Transverse colon (tissue), 4 donors: ENCODE measurements around the gene VSIG2. TPM values are rescaled to one million over a fixed set of nuclear protein-coding genes. Genes with fewer than 3 reads are reported as not detected.

ENCODE experiments used
- DNase-seq: peaks from one replicate; pipeline ENCODE4 v3.0.0-alpha.2; 2019
- H3K27ac ChIP-seq, 4 donors: fragments of 200-600 bp; sonication (generic); 2 replicates each; pipeline ENCODE4 v1.5.1; 2016 to 2018; ENCODE audit warnings: inconsistent platforms in 4 of 4
- H3K27me3 ChIP-seq: fragments of 200-600 bp; sonication (generic); 2 replicates; pipeline ENCODE4 v1.5.1; 2017; ENCODE audit warnings: inconsistent platforms
- H3K36me3 ChIP-seq, 4 donors: fragments of 200-600 bp; sonication (generic); 2 replicates each; pipeline ENCODE4 v1.5.1; 2017 to 2019; ENCODE audit warnings: inconsistent platforms in 4 of 4
- H3K4me1 ChIP-seq, 4 donors: fragments of 200-600 bp; sonication (generic); 2 replicates each; pipeline ENCODE4 v1.5.1; 2017 to 2020; ENCODE audit warnings: inconsistent platforms in 4 of 4
- H3K4me3 ChIP-seq, 4 donors: fragments of 200-600 bp; sonication (generic); 1 replicate in 1 of 4; 2 replicates in 3 of 4; pipeline versions ENCODE4 v1.5.1 to v1.6.1; 2017 to 2019; ENCODE audit warnings: inconsistent platforms in 4 of 4
- H3K9me3 ChIP-seq, 2 donors: fragments of 200-600 bp; sonication (generic); 2 replicates each; pipeline ENCODE4 v1.5.1; 2017 to 2019; ENCODE audit warnings: inconsistent platforms in 2 of 2
- CTCF ChIP-seq, 5 experiments: fragments of 200-600 bp in 3 of 5; fragments of 450-650 bp in 2 of 5; sonication (generic) in 3 of 5; IDR thresholded peaks; 1 replicate in 2 of 5; 2 replicates in 3 of 5; pipeline ENCODE4 v1.5.1; 2016 to 2017; ENCODE audit warnings: antibody characterized with exemption in 5 of 5, inconsistent platforms in 3 of 5, mild to moderate bottlenecking in 2 of 5, moderate library complexity in 1 of 5
- EP300 ChIP-seq: sonication (generic); formaldehyde crosslinking; IDR thresholded peaks from one replicate; pipeline ENCODE4 v1.6.1; 2017; ENCODE audit warnings: antibody characterized with exemption, low read depth
- POLR2A ChIP-seq: fragments of 450-650 bp; IDR thresholded peaks from one replicate; pipeline ENCODE4 v1.6.1; 2016; ENCODE audit warnings: antibody characterized with exemption, mild to moderate bottlenecking, moderate library complexity
- POLR2AphosphoS5 ChIP-seq, 3 donors: sonication (generic); formaldehyde crosslinking; IDR thresholded peaks; one replicate each; pipeline ENCODE4 v1.6.1; 2016; ENCODE audit warnings: antibody characterized with exemption in 3 of 3
- WGBS, 2 donors: methylation state at CpG; one replicate each; pipeline ENCODE4 v1.1.5; 2018; ENCODE audit warnings: low coverage in 1 of 2; 5-methylcytosine and 5-hydroxymethylcytosine counted together
- in situ Hi-C, 4 donors: fragments of 200-750 bp; cut with MboI; loops; one replicate each; pipeline versions ENCODE4 v1.15.0 to v1.15.1; 2017; ENCODE audit warnings: low sequenced_read_pairs in 3 of 4, low pct_ligation_motif_present in 1 of 4, low pct_unique_long_range_greater_than_20kb in 1 of 4
- intact Hi-C: fragments of 100-400 bp; cut with DNase I; formaldehyde crosslinking; loops from one replicate; pipeline ENCODE4 v1.15.1; 2023; ENCODE audit warnings: low total_unique reads
- total RNA-seq, 4 donors: library from RNA; depleted of rRNA; stranded (reverse); fragments of >200 nt; gene quantifications; one replicate each; pipeline ENCODE4 v1.1.0, GENCODE V29; 2016

VSIG2 gene
- total RNA-seq, 4 donors from 2014 or later: 91.3 to 160 (median 108) TPM

GRCh38 chr11:124725719-124726105 lies 26.3 kb downstream of the VSIG2 start:
- TF ChIP-seq POLR2A (no peak), POLR2AphosphoS5 (IDR thresholded peaks at IDR 0.05) (no peak), EP300 (no peak), CTCF (IDR thresholded peaks at IDR 0.05) (no peak)
- no peaks in the 10 kb centered on the region for H3K36me3 ChIP-seq
- H3K27me3 ChIP-seq: peaks cover 12% of the 10 kb centered on the region
- no peak overlapping the region for H3K4me3 ChIP-seq
- no peaks in the 10 kb centered on the region for H3K9me3 ChIP-seq
- no peak for DNase-seq
- H3K4me1 ChIP-seq: peaks cover 4 to 17% (median 6%) of the 10 kb centered on the region in 4 donors
- intact Hi-C loops: no loop called here
- no peak overlapping the region for H3K27ac ChIP-seq
- in situ Hi-C loops: no loop called here
- WGBS, 2 donors: 50% methylated on average over 3 to 6 of the region's 6 CpGs

- DNase-seq: peak; percentile 42
- 0 to 28% methylated on average over 5 to 14 of the region's 14 CpGs for WGBS, 2 donors
- Histone ChIP-seq H3K36me3 (no peaks in the 10 kb centered on the region), H3K27me3 (peaks cover 12% of the 10 kb centered on the region), H3K9me3 (no peaks in the 10 kb centered on the region), H3K27ac (peak overlapping the region in 3 of 4 donors; percentile 10 to 49 (median 44)), H3K4me3 (peak overlapping the region in 1 of 4 donors; percentile 0), H3K4me1 (peaks cover 4 to 17% (median 6%) of the 10 kb centered on the region in 4 donors)
- TF ChIP-seq POLR2A (no peak), POLR2AphosphoS5 (IDR thresholded peaks at IDR 0.05) (no peak), CTCF (IDR thresholded peaks at IDR 0.05) (no peak), EP300 (no peak)
- intact Hi-C loops: no loop called here
- in situ Hi-C loops: no loop called here
Observed at GRCh38 chr11:124724979-124725718, 26.9 kb downstream of the VSIG2 start.

- no peak for DNase-seq
- Histone ChIP-seq H3K36me3 (no peaks in the 10 kb centered on the region), H3K27ac (no peak overlapping the region), H3K9me3 (no peaks in the 10 kb centered on the region), H3K4me3 (no peak overlapping the region), H3K4me1 (peaks cover 10 to 29% (median 14%) of the 10 kb centered on the region in 4 donors), H3K27me3 (peaks cover 42% of the 10 kb centered on the region)
- no peak for TF ChIP-seq POLR2AphosphoS5 (IDR thresholded peaks at IDR 0.05)
- TF ChIP-seq POLR2A: no peak
- no peak for TF ChIP-seq EP300
- TF ChIP-seq CTCF (IDR thresholded peaks at IDR 0.05): no peak
- intact Hi-C loops: no loop called here
- WGBS, 2 donors: 56 to 65% methylated on average over 6 of the region's 6 CpGs
- in situ Hi-C loops: no loop called here
Observed at GRCh38 chr11:124722176-124722575, 29.9 kb downstream of the VSIG2 start.

GRCh38 chr11:124719534-124719933 lies 32.5 kb downstream of the VSIG2 start:
- Histone ChIP-seq H3K9me3 (no peaks in the 10 kb centered on the region), H3K4me3 (no peak overlapping the region), H3K4me1 (peaks cover 5 to 14% (median 9%) of the 10 kb centered on the region in 4 donors), H3K27ac (no peak overlapping the region), H3K36me3 (no peaks in the 10 kb centered on the region), H3K27me3 (peaks cover 51% of the 10 kb centered on the region)
- WGBS, 2 donors: 66% methylated on average over 2 of the region's 2 CpGs; no CpG with 5 or more reads in 1 of the 2 donors
- TF ChIP-seq POLR2A (no peak), CTCF (IDR thresholded peaks at IDR 0.05) (no peak), POLR2AphosphoS5 (IDR thresholded peaks at IDR 0.05) (no peak), EP300 (no peak)
- intact Hi-C loops: no loop called here
- in situ Hi-C loops: no loop called here
- no peak for DNase-seq
